HG03432 (cell line): Measurements from ENCODE around the gene STEAP2.
"Not testable (repeated sequence)": the region's sequence is repeated elsewhere in the genome, so short reads cannot be mapped to it uniquely, and the experiment has no call there.

ENCODE experiments used
- ATAC-seq: cut with Tn5 transposase; IDR thresholded peaks from one replicate; pipeline ENCODE4 v1.9.1; 2021; ENCODE audit warnings: mild to moderate bottlenecking, moderate library complexity; ENCODE audit not compliant: unreplicated experiment

STEAP2 gene

GRCh38 chr7:90211391-90212148, at the start of gene STEAP2:
Gene STEAP2 (plus strand): TSS chr7:90211740. CDS start chr7:90225083, 13,343 bp downstream.
- peak; percentile 94 for ATAC-seq

GRCh38 chr7:90163534-90163933, 48.0 kb upstream of the STEAP2 start:
- no peak for ATAC-seq

- no peak for ATAC-seq
These were observed 45.8 kb upstream of the STEAP2 start for GRCh38 chr7:90165724-90166123.

GRCh38 chr7:90166153-90166552, 45.4 kb upstream of the STEAP2 start:
- no peak for ATAC-seq

- no peak for ATAC-seq
These were observed 44.2 kb upstream of the STEAP2 start for GRCh38 chr7:90167361-90167760.

GRCh38 chr7:90169891-90170290, 41.6 kb upstream of the STEAP2 start:
- no peak for ATAC-seq

- no peak for ATAC-seq
These were observed 39.4 kb upstream of the STEAP2 start for GRCh38 chr7:90172121-90172520.

GRCh38 chr7:90172624-90173023, 38.9 kb upstream of the STEAP2 start:
- no peak for ATAC-seq

- peak; percentile 96 for ATAC-seq
These were observed 38.3 kb upstream of the STEAP2 start for GRCh38 chr7:90173127-90173844.

- ATAC-seq = no peak
These were observed 35.9 kb upstream of the STEAP2 start for GRCh38 chr7:90175667-90176066.

- no peak for ATAC-seq
These were observed 35.3 kb upstream of the STEAP2 start for GRCh38 chr7:90176195-90176594.

GRCh38 chr7:90178166-90178565, 33.4 kb upstream of the STEAP2 start:
- no peak for ATAC-seq

GRCh38 chr7:90178679-90179278, 32.8 kb upstream of the STEAP2 start:
- ATAC-seq = peak; percentile 97

GRCh38 chr7:90180011-90180585, 31.4 kb upstream of the STEAP2 start:
- ATAC-seq = peak; percentile 20

- ATAC-seq = no peak
These were observed 30.9 kb upstream of the STEAP2 start for GRCh38 chr7:90180649-90181048.

- ATAC-seq = no peak
These were observed 30.1 kb upstream of the STEAP2 start for GRCh38 chr7:90181485-90181884.

- ATAC-seq = not testable (repeated sequence)
These were observed 25.2 kb upstream of the STEAP2 start for GRCh38 chr7:90186290-90186689.

GRCh38 chr7:90187507-90188050, 24.0 kb upstream of the STEAP2 start:
- no peak for ATAC-seq

GRCh38 chr7:90188281-90188680, 23.3 kb upstream of the STEAP2 start:
- ATAC-seq = peak; percentile 96

GRCh38 chr7:90190995-90191394, 20.5 kb upstream of the STEAP2 start:
- no peak for ATAC-seq

GRCh38 chr7:90191648-90192047, 19.9 kb upstream of the STEAP2 start:
- no peak for ATAC-seq
